Measurements from ENCODE around the gene TPCN1.

The TPCN1 gene

GRCh38 chr12:113317122-113317521 is 95.9 kb downstream of the TPCN1 start:
- no peak for DNase-seq

- DNase-seq, result no peak
Measured at GRCh38 chr12:113318046-113318656, 96.9 kb downstream of the TPCN1 start.

GRCh38 chr12:113318900-113319628 is 97.8 kb downstream of the TPCN1 start:
- no peak for DNase-seq

GRCh38 chr12:113320401-113320800 is 99.1 kb downstream of the TPCN1 start:
- no peak for DNase-seq

- DNase-seq, result no peak
Measured at GRCh38 chr12:113322343-113322742, 101.1 kb downstream of the TPCN1 start.

- no peak for DNase-seq
Measured at GRCh38 chr12:113325916-113326315, 104.7 kb downstream of the TPCN1 start.

- no peak for DNase-seq
Measured at GRCh38 chr12:113326775-113327395, 105.6 kb downstream of the TPCN1 start.

GRCh38 chr12:113328368-113328889 is 107.2 kb downstream of the TPCN1 start:
- no peak for DNase-seq

GRCh38 chr12:113329022-113329790 is 107.9 kb downstream of the TPCN1 start:
- DNase-seq, result no peak

- no peak for DNase-seq
Measured at GRCh38 chr12:113329791-113330417, 108.6 kb downstream of the TPCN1 start.

GRCh38 chr12:113330505-113330904 is 109.2 kb downstream of the TPCN1 start:
- no peak for DNase-seq

GRCh38 chr12:113332688-113333417 is 111.6 kb downstream of the TPCN1 start:
- no peak for DNase-seq

GRCh38 chr12:113333418-113333750 is 112.1 kb downstream of the TPCN1 start:
- DNase-seq, result no peak

- peak; percentile 27 for DNase-seq
Measured at GRCh38 chr12:113333877-113334785, 112.9 kb downstream of the TPCN1 start.

GRCh38 chr12:113334786-113335539 is 113.7 kb downstream of the TPCN1 start, which contains the start of gene SLC8B1:
TSS of gene SLC8B1 (minus strand) at chr12:113335109. CDS start at chr12:113332878, 2,231 bp downstream.
- peak; percentile 88 for DNase-seq

GRCh38 chr12:113339540-113339939 is 118.3 kb downstream of the TPCN1 start:
- DNase-seq, result no peak

GRCh38 chr12:113340061-113340460 is 118.8 kb downstream of the TPCN1 start:
- DNase-seq, result no peak

- no peak for DNase-seq
Measured at GRCh38 chr12:113341535-113341934, 120.3 kb downstream of the TPCN1 start.

- DNase-seq, result no peak
Measured at GRCh38 chr12:113345318-113345717, 124.1 kb downstream of the TPCN1 start.

GRCh38 chr12:113346353-113346752 is 125.1 kb downstream of the TPCN1 start:
- DNase-seq, result no peak
